GM23338 (cell line): ENCODE results near the gene ITIH2. TPM values are rescaled to one million over a fixed set of nuclear protein-coding genes. Genes with fewer than 3 reads are reported as not detected.

ENCODE experiments used
- ATAC-seq: fragments of 200-7000 bp; cut with Tn5 transposase; 3 replicates; pipeline ENCODE4 v1.9.1; 2020
- DNase-seq: peaks from one replicate; pipeline ENCODE4 v3.0.0-alpha.2; 2015; ENCODE audit warnings: low spot score
- H2AFZ ChIP-seq: fragments of 200-600 bp; sonication (generic); 2 replicates; pipeline ENCODE4 v1.8.0; 2016; ENCODE audit warnings: antibody characterized with exemption, mild to moderate bottlenecking, moderate library complexity
- H3F3A ChIP-seq: fragments of 200-600 bp; sonication (generic); replicated peaks from 2 replicates; pipeline ENCODE4 v1.8.0; 2017; ENCODE audit warnings: antibody characterized with exemption, mixed run types, low read depth
- H3K27ac ChIP-seq: fragments of 200-600 bp; sonication (generic); 2 replicates; pipeline ENCODE4 v1.6.1; 2016; ENCODE audit warnings: low read depth
- H3K27me3 ChIP-seq: fragments of 200-600 bp; sonication (generic); 2 replicates; pipeline ENCODE4 v1.8.0; 2016; ENCODE audit warnings: mild to moderate bottlenecking, mixed run types, moderate library complexity; ENCODE audit not compliant: insufficient read depth
- H3K36me3 ChIP-seq: fragments of 200-600 bp; sonication (generic); 2 replicates; pipeline ENCODE4 v1.8.0; 2016; ENCODE audit warnings: mild to moderate bottlenecking; ENCODE audit not compliant: insufficient read depth
- H3K4me1 ChIP-seq: fragments of 200-600 bp; sonication (generic); 2 replicates; pipeline ENCODE4 v1.8.0; 2016; ENCODE audit warnings: mild to moderate bottlenecking, moderate library complexity; ENCODE audit not compliant: insufficient read depth
- H3K4me2 ChIP-seq: fragments of 200-600 bp; sonication (generic); 2 replicates; pipeline ENCODE4 v1.7.1; 2017; ENCODE audit warnings: mixed run types
- H3K4me3 ChIP-seq: fragments of 200-600 bp; sonication (generic); 2 replicates; pipeline ENCODE4 v1.6.1; 2016; ENCODE audit warnings: mixed run types
- H3K79me2 ChIP-seq: fragments of 200-600 bp; sonication (generic); replicated peaks from 2 replicates; pipeline ENCODE4 v1.8.0; 2017; ENCODE audit warnings: mild to moderate bottlenecking; ENCODE audit not compliant: insufficient read depth
- H3K9me2 ChIP-seq: fragments of 200-600 bp; sonication (generic); 2 replicates; pipeline ENCODE4 v1.8.0; 2017; ENCODE audit not compliant: insufficient read depth
- H4K20me1 ChIP-seq: fragments of 200-600 bp; sonication (generic); replicated peaks from 2 replicates; pipeline ENCODE4 v1.8.0; 2017; ENCODE audit warnings: mild to moderate bottlenecking; ENCODE audit not compliant: insufficient read depth
- H3K27ac Mint-ChIP-seq: 2 replicates; pipeline ENCODE4 v1.8.0; 2020; ENCODE audit warnings: inconsistent platforms, mild to moderate bottlenecking, moderate library complexity, mixed read lengths
- H3K27me3 Mint-ChIP-seq: 3 replicates; pipeline ENCODE4 v1.8.0; 2022; ENCODE audit warnings: low read depth, mild to moderate bottlenecking, moderate library complexity, mixed read lengths, inconsistent platforms; ENCODE audit not compliant: insufficient read depth, poor library complexity
- H3K36me3 Mint-ChIP-seq: 3 replicates; pipeline ENCODE4 v1.8.0; 2021; ENCODE audit warnings: low read depth, mild to moderate bottlenecking, inconsistent platforms, moderate library complexity, mixed read lengths
- H3K4me1 Mint-ChIP-seq: 3 replicates; pipeline ENCODE4 v1.8.0; 2020; ENCODE audit warnings: mild to moderate bottlenecking, inconsistent platforms, mixed read lengths
- H3K4me3 Mint-ChIP-seq: 3 replicates; pipeline ENCODE4 v1.8.0; 2021; ENCODE audit warnings: moderate library complexity, mild to moderate bottlenecking, inconsistent platforms, mixed read lengths
- H3K9me3 Mint-ChIP-seq: 3 replicates; pipeline ENCODE4 v1.8.0; 2020; ENCODE audit warnings: moderate library complexity, mild to moderate bottlenecking, inconsistent platforms, mixed read lengths
- CREB1 ChIP-seq: fragments of 250-450 bp; sonication (Bioruptor Pico); IDR thresholded peaks from 2 replicates; pipeline ENCODE4 v1.5.0; 2020; ENCODE audit warnings: low read depth, mild to moderate bottlenecking, moderate library complexity
- EZH2 ChIP-seq: fragments of 200-600 bp; sonication (generic); IDR thresholded peaks from one replicate; pipeline ENCODE4 v1.8.0; 2017; ENCODE audit warnings: antibody characterized with exemption, mild to moderate bottlenecking, low read depth; ENCODE audit not compliant: unreplicated experiment
- EZH2phosphoT487 ChIP-seq: fragments of 200-600 bp; sonication (generic); IDR thresholded peaks from one replicate; pipeline ENCODE4 v1.8.1; 2018; ENCODE audit warnings: antibody characterized with exemption; ENCODE audit not compliant: unreplicated experiment
- JUNB ChIP-seq: IDR thresholded peaks from one replicate; pipeline ENCODE4 v1.6.1; 2016; ENCODE audit warnings: antibody characterized with exemption; ENCODE audit not compliant: unreplicated experiment
- NANOG ChIP-seq: IDR thresholded peaks from 2 replicates; pipeline ENCODE4 v1.6.1; 2016; ENCODE audit warnings: antibody characterized with exemption, borderline replicate concordance
- POLR2AphosphoS5 ChIP-seq: IDR thresholded peaks from 2 replicates; pipeline ENCODE4 v1.6.1; 2016; ENCODE audit warnings: antibody characterized with exemption, low read depth
- STAT1 ChIP-seq: IDR thresholded peaks from one replicate; pipeline ENCODE4 v1.6.1; 2016; ENCODE audit warnings: antibody characterized with exemption; ENCODE audit not compliant: unreplicated experiment
- ZNF114 ChIP-seq: fragments of 250-450 bp; sonication (Bioruptor Pico); IDR thresholded peaks from 2 replicates; pipeline ENCODE4 v1.5.0; 2020; ENCODE audit warnings: mild to moderate bottlenecking, moderate library complexity
- ZNF331 ChIP-seq: fragments of 250-450 bp; sonication (Bioruptor Pico); IDR thresholded peaks from 2 replicates; pipeline ENCODE4 v1.5.0; 2020; ENCODE audit warnings: low read depth, mild to moderate bottlenecking, moderate library complexity
- polyA plus RNA-seq: library from polyadenylated mRNA; unstranded; fragments of >200 nt; fragmentation: Nextera tagmentation; extraction: Ambion mirVana; gene quantifications from 2 replicates; pipeline ENCODE4 v1.2.1, GENCODE V29; 2016
- total RNA-seq: library from RNA; depleted of rRNA; stranded (reverse); fragments of >200 nt; shearing (Covaris generic); gene quantifications from 2 replicates; pipeline ENCODE4 v1.2.3, GENCODE V29; 2014
- TF ChIP-seq, protein P1 (sequence below): fragments of 250-450 bp; sonication (Bioruptor Pico); IDR thresholded peaks from 2 replicates; pipeline ENCODE4 v1.5.0; 2020; ENCODE audit warnings: mild to moderate bottlenecking, moderate library complexity
- TF ChIP-seq, protein P2 (sequence below): IDR thresholded peaks from 2 replicates; pipeline ENCODE4 v1.6.1; 2016; ENCODE audit warnings: antibody characterized with exemption
- TF ChIP-seq, protein P3 (sequence below), 2 experiments: fragments of 200-600 bp in 1 of 2; sonication (generic) in 1 of 2; conservative IDR thresholded peaks; 2 replicates each; pipeline versions ENCODE4 v1.5.1 to v1.6.1; 2016 to 2017; ENCODE audit warnings: antibody characterized with exemption in 2 of 2, low read depth in 2 of 2, mild to moderate bottlenecking in 2 of 2, moderate library complexity in 1 of 2
- TF ChIP-seq, protein P4 (sequence below): IDR thresholded peaks from one replicate; pipeline ENCODE4 v1.6.1; 2018; ENCODE audit warnings: antibody characterized with exemption; ENCODE audit not compliant: unreplicated experiment

ITIH2 gene
- total and polyA plus RNA-seq, 2 experiments from 2014 or later: 0.10 TPM; not detected in 1

DNA sequence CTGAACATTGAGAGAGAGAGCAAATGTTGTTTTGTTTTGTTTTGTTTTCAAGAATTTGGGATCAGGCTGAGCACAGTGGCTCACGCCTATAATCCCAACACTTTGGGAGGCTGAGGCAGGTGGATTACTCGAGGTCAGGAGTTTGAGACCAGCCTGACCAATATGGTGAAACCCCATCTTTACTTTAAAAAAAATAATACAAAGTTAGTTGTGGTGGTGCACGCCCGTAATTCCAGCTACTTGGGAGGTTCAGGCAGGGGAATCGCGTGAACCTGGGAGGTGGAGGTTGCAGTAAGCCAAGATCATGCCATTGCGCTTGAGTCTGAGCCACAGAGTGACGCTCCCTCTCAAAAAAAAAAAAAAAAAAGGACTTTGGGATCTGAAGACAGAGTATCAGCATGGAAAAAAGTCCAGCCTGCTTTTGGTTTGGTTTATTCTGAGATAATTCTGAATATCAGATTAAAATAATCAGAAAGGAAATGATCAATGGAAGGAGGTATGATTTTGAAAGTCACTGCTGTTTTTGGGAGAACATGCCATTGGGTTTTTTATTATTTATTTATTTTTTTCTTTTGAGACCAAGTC, 1.9 kb upstream of the ITIH2 start:
- Mint-ChIP-seq H3K36me3 (no peaks in the 10 kb centered on the region), H3K9me3 (no peaks in the 10 kb centered on the region), H3K4me1 (peaks cover 10% of the 10 kb centered on the region), H3K27me3 (peaks cover 2% of the 10 kb centered on the region), H3K4me3 (no peak overlapping the region), H3K27ac (no peak overlapping the region)
- Histone ChIP-seq H3K9me2 (no peaks in the 10 kb centered on the region), H4K20me1 (no peaks in the 10 kb centered on the region), H3K36me3 (no peaks in the 10 kb centered on the region), H3F3A (no peaks in the 10 kb centered on the region), H3K4me2 (no peak overlapping the region), H3K27ac (no peak overlapping the region), H2AFZ (no peak overlapping the region), H3K4me1 (no peaks in the 10 kb centered on the region; the same call in 1 of the 2 replicates), H3K27me3 (no peaks in the 10 kb centered on the region), H3K4me3 (no peak overlapping the region), H3K79me2 (no peaks in the 10 kb centered on the region)
- DNase-seq: no peak
- ATAC-seq: no peak
- TF ChIP-seq EZH2phosphoT487 (no peak), CREB1 (CRISPR knock-in tag) (no peak), POLR2AphosphoS5 (no peak), JUNB (no peak), NANOG (no peak), STAT1 (no peak), ZNF331 (CRISPR knock-in tag) (no peak), EZH2 (no peak), ZNF114 (CRISPR knock-in tag) (no peak)
- TF ChIP-seq, protein P1, sequence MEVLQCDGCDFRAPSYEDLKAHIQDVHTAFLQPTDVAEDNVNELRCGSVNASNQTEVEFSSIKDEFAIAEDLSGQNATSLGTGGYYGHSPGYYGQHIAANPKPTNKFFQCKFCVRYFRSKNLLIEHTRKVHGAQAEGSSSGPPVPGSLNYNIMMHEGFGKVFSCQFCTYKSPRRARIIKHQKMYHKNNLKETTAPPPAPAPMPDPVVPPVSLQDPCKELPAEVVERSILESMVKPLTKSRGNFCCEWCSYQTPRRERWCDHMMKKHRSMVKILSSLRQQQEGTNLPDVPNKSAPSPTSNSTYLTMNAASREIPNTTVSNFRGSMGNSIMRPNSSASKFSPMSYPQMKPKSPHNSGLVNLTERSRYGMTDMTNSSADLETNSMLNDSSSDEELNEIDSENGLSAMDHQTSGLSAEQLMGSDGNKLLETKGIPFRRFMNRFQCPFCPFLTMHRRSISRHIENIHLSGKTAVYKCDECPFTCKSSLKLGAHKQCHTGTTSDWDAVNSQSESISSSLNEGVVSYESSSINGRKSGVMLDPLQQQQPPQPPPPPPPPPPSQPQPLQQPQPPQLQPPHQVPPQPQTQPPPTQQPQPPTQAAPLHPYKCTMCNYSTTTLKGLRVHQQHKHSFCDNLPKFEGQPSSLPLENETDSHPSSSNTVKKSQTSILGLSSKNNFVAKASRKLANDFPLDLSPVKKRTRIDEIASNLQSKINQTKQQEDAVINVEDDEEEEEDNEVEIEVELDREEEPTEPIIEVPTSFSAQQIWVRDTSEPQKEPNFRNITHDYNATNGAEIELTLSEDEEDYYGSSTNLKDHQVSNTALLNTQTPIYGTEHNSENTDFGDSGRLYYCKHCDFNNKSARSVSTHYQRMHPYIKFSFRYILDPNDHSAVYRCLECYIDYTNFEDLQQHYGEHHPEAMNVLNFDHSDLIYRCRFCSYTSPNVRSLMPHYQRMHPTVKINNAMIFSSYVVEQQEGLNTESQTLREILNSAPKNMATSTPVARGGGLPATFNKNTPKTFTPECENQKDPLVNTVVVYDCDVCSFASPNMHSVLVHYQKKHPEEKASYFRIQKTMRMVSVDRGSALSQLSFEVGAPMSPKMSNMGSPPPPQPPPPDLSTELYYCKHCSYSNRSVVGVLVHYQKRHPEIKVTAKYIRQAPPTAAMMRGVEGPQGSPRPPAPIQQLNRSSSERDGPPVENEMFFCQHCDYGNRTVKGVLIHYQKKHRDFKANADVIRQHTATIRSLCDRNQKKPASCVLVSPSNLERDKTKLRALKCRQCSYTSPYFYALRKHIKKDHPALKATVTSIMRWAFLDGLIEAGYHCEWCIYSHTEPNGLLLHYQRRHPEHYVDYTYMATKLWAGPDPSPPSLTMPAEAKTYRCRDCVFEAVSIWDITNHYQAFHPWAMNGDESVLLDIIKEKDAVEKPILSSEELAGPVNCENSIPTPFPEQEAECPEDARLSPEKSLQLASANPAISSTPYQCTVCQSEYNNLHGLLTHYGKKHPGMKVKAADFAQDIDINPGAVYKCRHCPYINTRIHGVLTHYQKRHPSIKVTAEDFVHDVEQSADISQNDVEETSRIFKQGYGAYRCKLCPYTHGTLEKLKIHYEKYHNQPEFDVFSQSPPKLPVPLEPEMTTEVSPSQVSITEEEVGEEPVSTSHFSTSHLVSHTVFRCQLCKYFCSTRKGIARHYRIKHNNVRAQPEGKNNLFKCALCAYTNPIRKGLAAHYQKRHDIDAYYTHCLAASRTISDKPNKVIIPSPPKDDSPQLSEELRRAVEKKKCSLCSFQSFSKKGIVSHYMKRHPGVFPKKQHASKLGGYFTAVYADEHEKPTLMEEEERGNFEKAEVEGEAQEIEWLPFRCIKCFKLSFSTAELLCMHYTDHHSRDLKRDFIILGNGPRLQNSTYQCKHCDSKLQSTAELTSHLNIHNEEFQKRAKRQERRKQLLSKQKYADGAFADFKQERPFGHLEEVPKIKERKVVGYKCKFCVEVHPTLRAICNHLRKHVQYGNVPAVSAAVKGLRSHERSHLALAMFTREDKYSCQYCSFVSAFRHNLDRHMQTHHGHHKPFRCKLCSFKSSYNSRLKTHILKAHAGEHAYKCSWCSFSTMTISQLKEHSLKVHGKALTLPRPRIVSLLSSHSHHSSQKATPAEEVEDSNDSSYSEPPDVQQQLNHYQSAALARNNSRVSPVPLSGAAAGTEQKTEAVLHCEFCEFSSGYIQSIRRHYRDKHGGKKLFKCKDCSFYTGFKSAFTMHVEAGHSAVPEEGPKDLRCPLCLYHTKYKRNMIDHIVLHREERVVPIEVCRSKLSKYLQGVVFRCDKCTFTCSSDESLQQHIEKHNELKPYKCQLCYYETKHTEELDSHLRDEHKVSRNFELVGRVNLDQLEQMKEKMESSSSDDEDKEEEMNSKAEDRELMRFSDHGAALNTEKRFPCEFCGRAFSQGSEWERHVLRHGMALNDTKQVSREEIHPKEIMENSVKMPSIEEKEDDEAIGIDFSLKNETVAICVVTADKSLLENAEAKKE: no peak
- TF ChIP-seq, protein P2, sequence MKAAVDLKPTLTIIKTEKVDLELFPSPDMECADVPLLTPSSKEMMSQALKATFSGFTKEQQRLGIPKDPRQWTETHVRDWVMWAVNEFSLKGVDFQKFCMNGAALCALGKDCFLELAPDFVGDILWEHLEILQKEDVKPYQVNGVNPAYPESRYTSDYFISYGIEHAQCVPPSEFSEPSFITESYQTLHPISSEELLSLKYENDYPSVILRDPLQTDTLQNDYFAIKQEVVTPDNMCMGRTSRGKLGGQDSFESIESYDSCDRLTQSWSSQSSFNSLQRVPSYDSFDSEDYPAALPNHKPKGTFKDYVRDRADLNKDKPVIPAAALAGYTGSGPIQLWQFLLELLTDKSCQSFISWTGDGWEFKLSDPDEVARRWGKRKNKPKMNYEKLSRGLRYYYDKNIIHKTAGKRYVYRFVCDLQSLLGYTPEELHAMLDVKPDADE: no peak
- TF ChIP-seq, protein P3, sequence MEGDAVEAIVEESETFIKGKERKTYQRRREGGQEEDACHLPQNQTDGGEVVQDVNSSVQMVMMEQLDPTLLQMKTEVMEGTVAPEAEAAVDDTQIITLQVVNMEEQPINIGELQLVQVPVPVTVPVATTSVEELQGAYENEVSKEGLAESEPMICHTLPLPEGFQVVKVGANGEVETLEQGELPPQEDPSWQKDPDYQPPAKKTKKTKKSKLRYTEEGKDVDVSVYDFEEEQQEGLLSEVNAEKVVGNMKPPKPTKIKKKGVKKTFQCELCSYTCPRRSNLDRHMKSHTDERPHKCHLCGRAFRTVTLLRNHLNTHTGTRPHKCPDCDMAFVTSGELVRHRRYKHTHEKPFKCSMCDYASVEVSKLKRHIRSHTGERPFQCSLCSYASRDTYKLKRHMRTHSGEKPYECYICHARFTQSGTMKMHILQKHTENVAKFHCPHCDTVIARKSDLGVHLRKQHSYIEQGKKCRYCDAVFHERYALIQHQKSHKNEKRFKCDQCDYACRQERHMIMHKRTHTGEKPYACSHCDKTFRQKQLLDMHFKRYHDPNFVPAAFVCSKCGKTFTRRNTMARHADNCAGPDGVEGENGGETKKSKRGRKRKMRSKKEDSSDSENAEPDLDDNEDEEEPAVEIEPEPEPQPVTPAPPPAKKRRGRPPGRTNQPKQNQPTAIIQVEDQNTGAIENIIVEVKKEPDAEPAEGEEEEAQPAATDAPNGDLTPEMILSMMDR (conservative IDR thresholded peaks at IDR 0.05; ENCODE audit: low read depth in 2 of 2): no peak
- TF ChIP-seq, protein P4, sequence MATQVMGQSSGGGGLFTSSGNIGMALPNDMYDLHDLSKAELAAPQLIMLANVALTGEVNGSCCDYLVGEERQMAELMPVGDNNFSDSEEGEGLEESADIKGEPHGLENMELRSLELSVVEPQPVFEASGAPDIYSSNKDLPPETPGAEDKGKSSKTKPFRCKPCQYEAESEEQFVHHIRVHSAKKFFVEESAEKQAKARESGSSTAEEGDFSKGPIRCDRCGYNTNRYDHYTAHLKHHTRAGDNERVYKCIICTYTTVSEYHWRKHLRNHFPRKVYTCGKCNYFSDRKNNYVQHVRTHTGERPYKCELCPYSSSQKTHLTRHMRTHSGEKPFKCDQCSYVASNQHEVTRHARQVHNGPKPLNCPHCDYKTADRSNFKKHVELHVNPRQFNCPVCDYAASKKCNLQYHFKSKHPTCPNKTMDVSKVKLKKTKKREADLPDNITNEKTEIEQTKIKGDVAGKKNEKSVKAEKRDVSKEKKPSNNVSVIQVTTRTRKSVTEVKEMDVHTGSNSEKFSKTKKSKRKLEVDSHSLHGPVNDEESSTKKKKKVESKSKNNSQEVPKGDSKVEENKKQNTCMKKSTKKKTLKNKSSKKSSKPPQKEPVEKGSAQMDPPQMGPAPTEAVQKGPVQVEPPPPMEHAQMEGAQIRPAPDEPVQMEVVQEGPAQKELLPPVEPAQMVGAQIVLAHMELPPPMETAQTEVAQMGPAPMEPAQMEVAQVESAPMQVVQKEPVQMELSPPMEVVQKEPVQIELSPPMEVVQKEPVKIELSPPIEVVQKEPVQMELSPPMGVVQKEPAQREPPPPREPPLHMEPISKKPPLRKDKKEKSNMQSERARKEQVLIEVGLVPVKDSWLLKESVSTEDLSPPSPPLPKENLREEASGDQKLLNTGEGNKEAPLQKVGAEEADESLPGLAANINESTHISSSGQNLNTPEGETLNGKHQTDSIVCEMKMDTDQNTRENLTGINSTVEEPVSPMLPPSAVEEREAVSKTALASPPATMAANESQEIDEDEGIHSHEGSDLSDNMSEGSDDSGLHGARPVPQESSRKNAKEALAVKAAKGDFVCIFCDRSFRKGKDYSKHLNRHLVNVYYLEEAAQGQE: no peak
